Endothelial cell of coronary artery (primary cell): ENCODE measurements around the gene UNC5C. TPM values are rescaled to one million over a fixed set of nuclear protein-coding genes. Genes with fewer than 3 reads are reported as not detected.

ENCODE experiments used
- total RNA-seq: library from RNA; depleted of rRNA; stranded (reverse); fragments of >200 nt; gene quantifications from 2 replicates; pipeline ENCODE4 v1.2.3, GENCODE V29; 2014

Gene UNC5C
- total RNA-seq, result under 0.01 and 0.38 TPM in 2 replicates

DNA sequence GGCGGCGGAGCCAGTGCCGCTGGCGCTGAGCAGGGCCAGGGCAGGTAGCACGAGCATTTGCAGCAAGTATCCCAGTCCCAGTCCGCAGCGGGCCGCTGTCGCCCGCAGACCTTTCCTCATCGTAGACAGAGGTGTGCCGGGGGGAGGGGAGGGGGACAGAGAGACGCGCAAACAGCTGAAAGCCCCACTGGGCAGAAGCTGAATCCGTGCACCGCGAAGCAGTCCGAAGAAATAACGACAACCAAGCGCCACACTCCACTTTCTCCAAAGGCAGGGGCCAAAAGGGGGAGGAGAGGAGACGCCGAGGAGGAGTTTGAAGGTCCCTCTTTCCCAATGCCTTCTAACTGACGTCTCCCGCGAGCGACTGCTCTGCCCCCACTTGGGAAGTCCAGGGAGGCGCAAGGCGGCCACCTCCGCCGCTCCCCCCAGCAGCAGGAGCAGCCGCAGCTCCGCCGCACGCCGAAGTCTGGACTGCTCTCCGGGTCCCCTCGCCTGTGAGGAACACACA is at the start of gene UNC5C:
Gene UNC5C, minus strand, starts transcription at position 236 of the 508 bp plus-strand sequence.

